Measurements from ENCODE around the gene AURKB. TPM values are rescaled to one million over a fixed set of nuclear protein-coding genes. Genes with fewer than 3 reads are reported as not detected.
A peak's percentile ranks its signal among the peaks of the same experiment; 100 is the strongest.

AURKB gene
- total and polyA plus RNA-seq, 2 of the 13 experiments (the other 11 are each of a cell fraction or from before 2014, with no cell fraction given) = 29.5 to 75.3 TPM

DNA sequence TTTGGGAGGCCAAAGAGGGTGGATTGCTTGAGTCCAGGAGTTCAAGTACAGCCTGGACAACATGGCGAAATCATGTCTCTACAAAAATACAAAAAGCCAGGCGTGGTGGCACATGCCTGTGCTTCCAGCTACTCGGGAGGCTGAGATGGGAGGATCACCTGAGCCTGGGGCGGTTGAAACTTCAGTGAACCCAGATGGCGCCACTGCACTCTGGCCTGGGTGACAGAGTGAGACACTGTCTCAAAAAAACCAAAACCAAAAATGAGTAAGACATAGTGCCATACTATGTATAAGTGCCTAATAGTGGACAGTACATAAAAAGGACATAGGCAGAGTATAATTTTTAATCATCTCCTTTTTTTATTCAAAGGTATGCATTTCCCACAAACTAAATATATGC, 33.5 kb upstream of the AURKB start (continued):
- TF ChIP-seq STAG1 (CRISPR knock-in tag; IDR thresholded peaks at IDR 0.05) (peak; percentile 37), ZNF501 (CRISPR knock-in tag; IDR thresholded peaks at IDR 0.05) (no peak), CCDC6 (CRISPR knock-in tag; IDR thresholded peaks at IDR 0.05) (no peak), ZNF3 (CRISPR knock-in tag; IDR thresholded peaks at IDR 0.05) (no peak), STAT5B (CRISPR knock-in tag; IDR thresholded peaks at IDR 0.05) (no peak), ESRRA (CRISPR knock-in tag; IDR thresholded peaks at IDR 0.05; ENCODE audit: low read depth) (no peak), JARID2 (CRISPR knock-in tag; IDR thresholded peaks at IDR 0.05; ENCODE audit: insufficient replicate concordance) (no peak), RXRA (CRISPR knock-in tag; IDR thresholded peaks at IDR 0.05) (0 out of 2 replicates have a peak, but pooled peaks have one; percentile 15)
- TF ChIP-seq, protein P1, sequence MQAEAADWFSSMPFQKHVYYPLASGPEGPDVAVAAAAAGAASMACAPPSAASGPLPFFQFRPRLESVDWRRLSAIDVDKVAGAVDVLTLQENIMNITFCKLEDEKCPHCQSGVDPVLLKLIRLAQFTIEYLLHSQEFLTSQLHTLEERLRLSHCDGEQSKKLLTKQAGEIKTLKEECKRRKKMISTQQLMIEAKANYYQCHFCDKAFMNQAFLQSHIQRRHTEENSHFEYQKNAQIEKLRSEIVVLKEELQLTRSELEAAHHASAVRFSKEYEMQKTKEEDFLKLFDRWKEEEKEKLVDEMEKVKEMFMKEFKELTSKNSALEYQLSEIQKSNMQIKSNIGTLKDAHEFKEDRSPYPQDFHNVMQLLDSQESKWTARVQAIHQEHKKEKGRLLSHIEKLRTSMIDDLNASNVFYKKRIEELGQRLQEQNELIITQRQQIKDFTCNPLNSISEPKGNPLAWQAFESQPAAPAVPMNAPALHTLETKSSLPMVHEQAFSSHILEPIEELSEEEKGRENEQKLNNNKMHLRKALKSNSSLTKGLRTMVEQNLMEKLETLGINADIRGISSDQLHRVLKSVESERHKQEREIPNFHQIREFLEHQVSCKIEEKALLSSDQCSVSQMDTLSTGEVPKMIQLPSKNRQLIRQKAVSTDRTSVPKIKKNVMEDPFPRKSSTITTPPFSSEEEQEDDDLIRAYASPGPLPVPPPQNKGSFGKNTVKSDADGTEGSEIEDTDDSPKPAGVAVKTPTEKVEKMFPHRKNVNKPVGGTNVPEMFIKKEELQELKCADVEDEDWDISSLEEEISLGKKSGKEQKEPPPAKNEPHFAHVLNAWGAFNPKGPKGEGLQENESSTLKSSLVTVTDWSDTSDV (CRISPR knock-in tag; IDR thresholded peaks at IDR 0.05) = no peak
- TF ChIP-seq, protein P2, sequence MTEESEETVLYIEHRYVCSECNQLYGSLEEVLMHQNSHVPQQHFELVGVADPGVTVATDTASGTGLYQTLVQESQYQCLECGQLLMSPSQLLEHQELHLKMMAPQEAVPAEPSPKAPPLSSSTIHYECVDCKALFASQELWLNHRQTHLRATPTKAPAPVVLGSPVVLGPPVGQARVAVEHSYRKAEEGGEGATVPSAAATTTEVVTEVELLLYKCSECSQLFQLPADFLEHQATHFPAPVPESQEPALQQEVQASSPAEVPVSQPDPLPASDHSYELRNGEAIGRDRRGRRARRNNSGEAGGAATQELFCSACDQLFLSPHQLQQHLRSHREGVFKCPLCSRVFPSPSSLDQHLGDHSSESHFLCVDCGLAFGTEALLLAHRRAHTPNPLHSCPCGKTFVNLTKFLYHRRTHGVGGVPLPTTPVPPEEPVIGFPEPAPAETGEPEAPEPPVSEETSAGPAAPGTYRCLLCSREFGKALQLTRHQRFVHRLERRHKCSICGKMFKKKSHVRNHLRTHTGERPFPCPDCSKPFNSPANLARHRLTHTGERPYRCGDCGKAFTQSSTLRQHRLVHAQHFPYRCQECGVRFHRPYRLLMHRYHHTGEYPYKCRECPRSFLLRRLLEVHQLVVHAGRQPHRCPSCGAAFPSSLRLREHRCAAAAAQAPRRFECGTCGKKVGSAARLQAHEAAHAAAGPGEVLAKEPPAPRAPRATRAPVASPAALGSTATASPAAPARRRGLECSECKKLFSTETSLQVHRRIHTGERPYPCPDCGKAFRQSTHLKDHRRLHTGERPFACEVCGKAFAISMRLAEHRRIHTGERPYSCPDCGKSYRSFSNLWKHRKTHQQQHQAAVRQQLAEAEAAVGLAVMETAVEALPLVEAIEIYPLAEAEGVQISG (CRISPR knock-in tag; IDR thresholded peaks at IDR 0.05) = no peak
- TF ChIP-seq, protein P3, sequence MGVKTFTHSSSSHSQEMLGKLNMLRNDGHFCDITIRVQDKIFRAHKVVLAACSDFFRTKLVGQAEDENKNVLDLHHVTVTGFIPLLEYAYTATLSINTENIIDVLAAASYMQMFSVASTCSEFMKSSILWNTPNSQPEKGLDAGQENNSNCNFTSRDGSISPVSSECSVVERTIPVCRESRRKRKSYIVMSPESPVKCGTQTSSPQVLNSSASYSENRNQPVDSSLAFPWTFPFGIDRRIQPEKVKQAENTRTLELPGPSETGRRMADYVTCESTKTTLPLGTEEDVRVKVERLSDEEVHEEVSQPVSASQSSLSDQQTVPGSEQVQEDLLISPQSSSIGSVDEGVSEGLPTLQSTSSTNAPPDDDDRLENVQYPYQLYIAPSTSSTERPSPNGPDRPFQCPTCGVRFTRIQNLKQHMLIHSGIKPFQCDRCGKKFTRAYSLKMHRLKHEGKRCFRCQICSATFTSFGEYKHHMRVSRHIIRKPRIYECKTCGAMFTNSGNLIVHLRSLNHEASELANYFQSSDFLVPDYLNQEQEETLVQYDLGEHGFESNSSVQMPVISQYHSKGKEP (CRISPR knock-in tag; IDR thresholded peaks at IDR 0.05) = no peak
- TF ChIP-seq, protein P4, sequence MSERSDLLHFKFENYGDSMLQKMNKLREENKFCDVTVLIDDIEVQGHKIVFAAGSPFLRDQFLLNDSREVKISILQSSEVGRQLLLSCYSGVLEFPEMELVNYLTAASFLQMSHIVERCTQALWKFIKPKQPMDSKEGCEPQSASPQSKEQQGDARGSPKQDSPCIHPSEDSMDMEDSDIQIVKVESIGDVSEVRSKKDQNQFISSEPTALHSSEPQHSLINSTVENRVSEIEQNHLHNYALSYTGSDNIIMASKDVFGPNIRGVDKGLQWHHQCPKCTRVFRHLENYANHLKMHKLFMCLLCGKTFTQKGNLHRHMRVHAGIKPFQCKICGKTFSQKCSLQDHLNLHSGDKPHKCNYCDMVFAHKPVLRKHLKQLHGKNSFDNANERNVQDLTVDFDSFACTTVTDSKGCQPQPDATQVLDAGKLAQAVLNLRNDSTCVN (CRISPR knock-in tag; IDR thresholded peaks at IDR 0.05; ENCODE audit: borderline replicate concordance) = no peak

Data from HepG2 (cell line).